ENCODE measurements around the gene CMTM7. TPM values are rescaled to one million over a fixed set of nuclear protein-coding genes. Genes with fewer than 3 reads are reported as not detected.

Gene CMTM7
- polyA plus RNA-seq, 1 donor: 10.9 TPM

DNA sequence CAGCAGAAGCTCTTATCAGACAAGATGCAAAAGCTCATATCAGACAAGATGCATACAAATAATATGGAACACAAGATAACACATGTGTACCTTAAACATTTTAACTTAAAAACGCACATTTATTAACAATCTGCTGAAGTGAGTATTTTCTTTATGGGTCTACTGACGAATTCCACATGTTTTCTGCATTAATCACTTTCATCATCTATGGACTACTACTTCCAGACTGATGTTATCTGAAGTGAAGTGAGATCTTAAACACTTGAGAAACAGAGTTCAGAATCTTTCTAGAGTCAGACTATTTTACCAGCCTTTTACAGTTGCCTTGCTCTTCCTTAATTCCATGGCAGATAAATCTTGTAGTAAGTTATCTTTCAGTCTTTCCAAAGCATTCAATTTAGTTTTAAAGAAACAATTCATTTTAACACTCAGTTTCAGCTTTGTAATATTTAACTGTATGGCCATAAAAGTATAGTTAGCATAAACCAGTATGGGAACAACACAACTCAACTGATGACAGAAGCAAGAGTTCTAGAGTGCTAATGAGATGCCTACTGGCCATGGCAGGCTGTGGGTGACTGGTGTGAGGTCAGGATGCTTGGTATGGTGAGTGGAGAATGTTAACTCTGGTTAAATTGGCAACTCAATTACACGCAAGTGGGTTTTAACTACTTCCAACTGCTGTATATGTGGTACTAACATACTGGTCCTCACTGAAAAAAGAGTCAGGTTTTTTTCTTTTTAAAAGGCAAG lies 101.2 kb downstream of the CMTM7 start:
- Histone ChIP-seq H3K36me3 (ENCODE audit: control insufficient read depth, insufficient read depth, low read length) (peaks cover 3% of the 10 kb centered on the region), H3K27ac (ENCODE audit: low read length) (no peak overlapping the region), H3K4me3 (ENCODE audit: low read length) (no peak overlapping the region), H3K27me3 (ENCODE audit: control insufficient read depth, insufficient read depth, low read length) (no peaks in the 10 kb centered on the region), H3K4me1 (ENCODE audit: control insufficient read depth, insufficient read depth, low read length) (peaks cover 4% of the 10 kb centered on the region), H3K9me3 (ENCODE audit: control insufficient read depth, low read depth, low read length) (no peaks in the 10 kb centered on the region)
- no peak for DNase-seq
- WGBS (ENCODE audit: insufficient coverage, low lambda C conversion rate): no CpG with 5 or more reads among the region's 3 CpGs

DNA sequence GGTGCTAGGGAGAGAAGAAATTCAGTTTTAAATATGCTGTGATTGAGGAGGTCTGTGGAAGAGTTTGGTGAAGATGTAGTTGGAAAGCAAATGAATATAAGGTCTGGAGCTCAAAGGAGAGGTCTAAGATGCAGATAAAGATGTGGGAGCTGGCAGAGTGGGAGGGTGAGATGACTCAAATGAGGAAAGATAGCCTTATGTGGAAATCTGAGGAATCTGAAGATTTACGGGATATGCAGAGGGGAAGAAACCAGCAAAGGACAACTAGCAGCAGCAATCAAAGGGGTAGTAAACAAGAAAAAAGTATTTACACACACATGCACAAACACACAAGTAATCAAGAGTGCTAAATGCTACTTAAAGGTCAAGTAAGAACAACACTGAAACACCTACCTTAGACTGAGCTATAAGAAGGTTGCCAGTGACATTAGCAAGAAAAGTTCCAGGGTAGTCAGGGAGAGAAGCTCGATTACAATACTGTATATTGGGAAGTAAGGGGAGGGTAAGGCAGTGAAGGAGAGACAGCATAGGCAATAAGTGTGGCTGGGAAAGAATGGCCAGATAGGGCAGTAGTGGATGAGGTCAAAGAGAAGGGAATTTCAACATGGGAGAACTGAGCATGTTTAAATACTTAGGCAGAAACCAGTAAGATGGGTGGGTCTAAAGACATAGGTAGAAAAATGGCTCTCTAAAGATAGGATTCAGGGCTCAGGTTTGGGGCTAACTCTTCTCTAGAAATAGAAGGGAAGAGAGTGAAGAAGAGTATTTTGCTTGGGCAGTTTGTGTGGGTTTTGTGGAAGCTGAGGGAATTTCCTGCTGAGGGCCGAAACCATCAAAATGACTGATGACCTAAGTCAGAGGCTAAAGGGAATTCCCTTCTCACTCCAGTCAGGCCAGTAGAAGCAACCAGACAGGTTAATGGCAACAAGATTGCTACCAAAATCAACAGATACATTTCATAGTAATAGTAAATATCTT lies 102.1 kb downstream of the CMTM7 start:
- H3K27ac ChIP-seq (ENCODE audit: low read length): no peak overlapping the region
- peaks cover 4% of the 10 kb centered on the region for H3K4me1 ChIP-seq (ENCODE audit: control insufficient read depth, insufficient read depth, low read length)
- no peaks in the 10 kb centered on the region for H3K9me3 ChIP-seq (ENCODE audit: control insufficient read depth, low read depth, low read length)
- H3K4me3 ChIP-seq (ENCODE audit: low read length): no peak overlapping the region
- no peaks in the 10 kb centered on the region for H3K27me3 ChIP-seq (ENCODE audit: control insufficient read depth, insufficient read depth, low read length)
- H3K36me3 ChIP-seq (ENCODE audit: control insufficient read depth, insufficient read depth, low read length): peaks cover 3% of the 10 kb centered on the region
- DNase-seq: no peak
- WGBS (ENCODE audit: insufficient coverage, low lambda C conversion rate): 70% methylated on average over 2 of the region's 3 CpGs

DNA sequence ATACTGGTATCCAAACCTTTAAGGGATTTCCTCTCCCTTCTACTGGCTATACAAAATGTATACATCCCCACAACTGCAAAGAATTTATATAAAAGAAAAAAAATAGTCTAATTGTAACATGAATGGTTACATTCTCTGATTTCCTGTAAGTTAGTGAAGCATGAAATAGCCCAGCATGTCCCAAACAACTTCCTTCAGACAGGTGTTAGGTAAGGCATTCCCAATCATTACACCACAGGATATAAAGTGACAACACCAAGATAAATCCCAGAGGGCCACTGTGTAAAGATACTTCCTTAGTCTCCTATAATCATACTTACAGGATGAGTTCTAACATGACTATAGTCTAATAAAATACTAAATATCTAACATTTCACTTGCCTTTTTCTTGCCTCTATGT lies 103.4 kb downstream of the CMTM7 start:
- Histone ChIP-seq H3K4me3 (ENCODE audit: low read length) (no peak overlapping the region), H3K36me3 (ENCODE audit: control insufficient read depth, insufficient read depth, low read length) (no peaks in the 10 kb centered on the region), H3K27me3 (ENCODE audit: control insufficient read depth, insufficient read depth, low read length) (no peaks in the 10 kb centered on the region), H3K9me3 (ENCODE audit: control insufficient read depth, low read depth, low read length) (no peaks in the 10 kb centered on the region), H3K27ac (ENCODE audit: low read length) (no peak overlapping the region), H3K4me1 (ENCODE audit: control insufficient read depth, insufficient read depth, low read length) (peaks cover 4% of the 10 kb centered on the region)
- DNase-seq: no peak

DNA sequence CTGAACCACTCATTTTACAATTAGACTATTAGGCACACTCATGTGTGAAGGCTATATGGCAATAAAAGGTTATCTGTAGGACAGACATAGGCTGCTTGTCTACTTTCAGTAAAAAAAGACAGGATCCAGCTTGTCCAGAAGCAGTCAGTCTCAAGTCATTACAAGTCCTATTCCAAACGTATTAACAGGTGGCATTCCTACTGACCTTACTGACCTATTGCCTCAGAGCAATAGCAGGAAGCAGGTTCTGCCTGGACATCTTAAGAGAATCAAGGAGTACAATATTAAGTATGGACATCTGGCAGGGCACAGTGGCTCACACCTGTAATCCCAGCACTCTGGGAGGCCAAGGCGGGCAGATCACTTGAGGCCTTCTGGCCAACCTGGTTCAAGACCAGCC lies 104.0 kb downstream of the CMTM7 start:
- no peaks in the 10 kb centered on the region for H3K36me3 ChIP-seq (ENCODE audit: control insufficient read depth, insufficient read depth, low read length)
- H3K27me3 ChIP-seq (ENCODE audit: control insufficient read depth, insufficient read depth, low read length): no peaks in the 10 kb centered on the region
- H3K4me1 ChIP-seq (ENCODE audit: control insufficient read depth, insufficient read depth, low read length): peaks cover 4% of the 10 kb centered on the region
- H3K27ac ChIP-seq (ENCODE audit: low read length): no peak overlapping the region
- WGBS (ENCODE audit: insufficient coverage, low lambda C conversion rate): no CpG with 5 or more reads among the region's 2 CpGs
- no peaks in the 10 kb centered on the region for H3K9me3 ChIP-seq (ENCODE audit: control insufficient read depth, low read depth, low read length)
- DNase-seq: no peak
- H3K4me3 ChIP-seq (ENCODE audit: low read length): no peak overlapping the region

DNA sequence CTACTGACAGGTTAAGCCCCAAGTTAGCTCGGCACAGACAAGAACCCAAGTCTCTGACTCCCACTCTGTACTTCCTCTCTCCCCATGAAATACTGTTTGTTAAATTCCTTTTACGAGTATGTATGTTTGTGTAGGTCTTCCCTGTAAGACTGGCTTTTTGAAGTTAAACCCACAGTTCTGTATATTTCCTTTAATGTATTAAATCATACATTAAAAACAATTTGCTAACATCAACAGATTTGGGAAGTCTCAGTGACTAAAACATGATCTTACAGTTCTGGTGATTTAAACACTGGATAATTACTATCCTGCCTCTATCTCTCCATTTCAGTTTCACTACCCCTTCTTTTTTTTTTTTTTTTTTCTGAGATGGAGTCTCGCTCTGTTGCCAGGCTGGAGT lies 106.6 kb downstream of the CMTM7 start:
- DNase-seq: no peak
- Histone ChIP-seq H3K4me1 (ENCODE audit: control insufficient read depth, insufficient read depth, low read length) (peaks cover 7% of the 10 kb centered on the region), H3K27me3 (ENCODE audit: control insufficient read depth, insufficient read depth, low read length) (no peaks in the 10 kb centered on the region), H3K27ac (ENCODE audit: low read length) (no peak overlapping the region), H3K36me3 (ENCODE audit: control insufficient read depth, insufficient read depth, low read length) (no peaks in the 10 kb centered on the region), H3K9me3 (ENCODE audit: control insufficient read depth, low read depth, low read length) (peaks cover 4% of the 10 kb centered on the region), H3K4me3 (ENCODE audit: low read length) (no peak overlapping the region)
- whole genome bisulfite sequencing (ENCODE audit: insufficient coverage, low lambda C conversion rate): 100% methylated on average over 2 of the region's 3 CpGs

DNA sequence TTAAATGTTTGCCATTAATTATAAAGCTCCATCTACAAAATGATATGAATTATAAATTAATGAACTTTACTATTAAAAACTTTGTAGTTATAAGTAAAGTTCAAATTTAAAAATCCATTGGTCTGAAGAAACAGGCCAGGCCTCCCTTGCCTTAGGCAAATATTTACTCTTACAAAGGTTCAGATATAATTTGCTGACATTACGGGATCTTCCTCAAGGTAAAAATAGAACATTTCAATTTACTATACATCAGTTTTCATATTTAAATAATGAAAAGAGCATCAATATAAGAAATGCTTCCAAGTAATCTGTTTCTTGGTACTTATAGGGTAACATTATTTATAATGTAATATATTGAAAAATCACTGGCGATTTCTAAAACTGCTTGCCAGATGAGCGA lies 107.3 kb downstream of the CMTM7 start:
- DNase-seq: no peak
- H3K27ac ChIP-seq (ENCODE audit: low read length): no peak overlapping the region
- H3K36me3 ChIP-seq (ENCODE audit: control insufficient read depth, insufficient read depth, low read length): no peaks in the 10 kb centered on the region
- H3K27me3 ChIP-seq (ENCODE audit: control insufficient read depth, insufficient read depth, low read length): no peaks in the 10 kb centered on the region
- no peak overlapping the region for H3K4me3 ChIP-seq (ENCODE audit: low read length)
- 80% methylated on average over 1 of the region's 3 CpGs for WGBS (ENCODE audit: insufficient coverage, low lambda C conversion rate)
- peaks cover 4% of the 10 kb centered on the region for H3K9me3 ChIP-seq (ENCODE audit: control insufficient read depth, low read depth, low read length)
- H3K4me1 ChIP-seq (ENCODE audit: control insufficient read depth, insufficient read depth, low read length): peaks cover 7% of the 10 kb centered on the region

DNA sequence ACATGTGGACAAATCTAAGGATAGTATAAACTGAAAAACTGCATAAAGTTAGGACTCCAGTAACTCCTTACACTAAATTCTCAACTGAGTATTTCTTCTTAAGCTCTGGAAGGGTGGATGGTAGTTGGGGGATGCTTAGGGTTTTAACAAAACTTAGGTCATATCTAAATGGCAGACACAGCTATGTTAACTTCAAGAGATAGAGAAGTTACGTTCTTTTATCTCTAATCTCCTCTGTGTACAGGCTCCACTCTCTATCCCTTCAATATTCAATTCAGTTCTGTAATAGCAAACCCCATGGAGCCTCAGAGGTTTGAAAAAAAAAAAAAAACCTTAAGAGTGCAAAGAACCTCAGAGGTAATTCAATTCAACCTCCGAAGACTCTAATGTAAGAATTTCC lies 107.9 kb downstream of the CMTM7 start:
- Histone ChIP-seq H3K4me3 (ENCODE audit: low read length) (no peak overlapping the region), H3K27me3 (ENCODE audit: control insufficient read depth, insufficient read depth, low read length) (no peaks in the 10 kb centered on the region), H3K4me1 (ENCODE audit: control insufficient read depth, insufficient read depth, low read length) (peaks cover 7% of the 10 kb centered on the region), H3K27ac (ENCODE audit: low read length) (no peak overlapping the region), H3K36me3 (ENCODE audit: control insufficient read depth, insufficient read depth, low read length) (no peaks in the 10 kb centered on the region), H3K9me3 (ENCODE audit: control insufficient read depth, low read depth, low read length) (peaks cover 4% of the 10 kb centered on the region)
- WGBS (ENCODE audit: insufficient coverage, low lambda C conversion rate): no CpG with 5 or more reads among the region's 2 CpGs
- DNase-seq: no peak

DNA sequence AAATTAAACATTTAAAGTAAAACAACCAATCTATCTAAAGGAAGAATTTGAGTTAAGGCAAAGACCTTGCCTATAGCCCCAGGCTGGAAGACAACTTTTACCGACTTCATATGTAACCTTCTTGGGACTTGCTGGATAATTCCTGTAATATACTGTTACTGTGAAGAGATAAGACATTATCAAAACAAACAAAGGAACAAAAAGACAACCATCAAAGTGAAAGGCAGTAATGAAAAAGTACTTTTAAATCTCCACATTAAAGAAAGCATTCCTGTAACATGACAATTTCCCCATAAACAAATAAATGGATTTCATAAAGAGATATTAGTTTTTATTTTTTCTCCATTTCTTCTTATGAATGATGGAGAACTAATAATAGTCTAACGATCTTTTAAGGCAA lies 108.6 kb downstream of the CMTM7 start:
- Histone ChIP-seq H3K36me3 (ENCODE audit: control insufficient read depth, insufficient read depth, low read length) (no peaks in the 10 kb centered on the region), H3K9me3 (ENCODE audit: control insufficient read depth, low read depth, low read length) (peaks cover 4% of the 10 kb centered on the region), H3K4me1 (ENCODE audit: control insufficient read depth, insufficient read depth, low read length) (peaks cover 7% of the 10 kb centered on the region), H3K27ac (ENCODE audit: low read length) (no peak overlapping the region), H3K4me3 (ENCODE audit: low read length) (no peak overlapping the region), H3K27me3 (ENCODE audit: control insufficient read depth, insufficient read depth, low read length) (no peaks in the 10 kb centered on the region)
- no peak for DNase-seq
- 74% methylated on average over 2 of the region's 2 CpGs for WGBS (ENCODE audit: insufficient coverage, low lambda C conversion rate)

DNA sequence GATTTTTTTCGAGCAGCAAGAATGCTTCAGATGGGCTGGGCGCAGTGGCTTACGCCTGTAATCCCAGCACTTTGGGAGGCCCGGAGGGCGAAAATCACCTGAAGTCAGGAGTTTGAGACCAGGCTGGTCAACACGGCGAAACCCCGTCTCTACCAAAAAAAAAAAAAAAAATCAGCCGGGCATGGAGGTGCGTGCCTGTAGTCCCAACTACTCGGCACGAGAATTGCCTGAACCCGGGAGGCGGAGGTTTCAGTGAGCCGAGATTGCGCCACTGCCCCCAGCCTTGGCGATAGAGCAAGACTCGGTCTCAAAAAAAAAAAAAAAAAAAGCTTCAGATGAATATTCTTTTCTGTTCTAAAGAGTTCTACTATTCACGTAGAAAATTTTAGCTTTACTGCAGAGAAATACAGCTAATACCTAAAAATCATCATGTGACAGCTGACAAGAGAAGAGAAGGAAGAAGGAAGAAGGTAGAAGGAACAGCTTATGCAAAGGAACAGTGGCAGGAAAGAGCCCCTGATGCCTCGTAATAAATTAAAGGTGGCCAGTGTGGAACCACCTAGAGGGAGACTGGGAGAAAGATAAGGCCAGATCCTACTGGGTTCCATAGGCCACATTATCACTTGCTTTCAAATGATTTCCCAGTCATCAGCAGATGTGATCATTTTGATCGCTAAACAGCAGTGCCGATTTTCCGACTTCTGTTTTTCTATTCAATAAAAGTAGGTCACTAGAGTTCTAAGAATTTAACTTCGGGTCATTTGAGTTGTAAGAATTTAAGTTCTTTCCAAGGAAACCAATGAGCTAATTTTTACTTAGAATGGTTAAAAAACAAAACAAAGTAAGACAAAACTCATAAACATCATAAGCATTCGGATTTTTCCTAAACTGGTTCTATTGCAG lies 109.5 kb downstream of the CMTM7 start:
- peak overlapping the region; percentile 99 for H3K4me3 ChIP-seq (ENCODE audit: low read length)
- WGBS (ENCODE audit: insufficient coverage, low lambda C conversion rate): 80% methylated on average over 6 of the region's 25 CpGs
- H3K9me3 ChIP-seq (ENCODE audit: control insufficient read depth, low read depth, low read length): peaks cover 4% of the 10 kb centered on the region
- no peaks in the 10 kb centered on the region for H3K36me3 ChIP-seq (ENCODE audit: control insufficient read depth, insufficient read depth, low read length)
- H3K27ac ChIP-seq (ENCODE audit: low read length): peak overlapping the region; percentile 99
- H3K4me1 ChIP-seq (ENCODE audit: control insufficient read depth, insufficient read depth, low read length): peaks cover 7% of the 10 kb centered on the region
- DNase-seq: no peak
- no peaks in the 10 kb centered on the region for H3K27me3 ChIP-seq (ENCODE audit: control insufficient read depth, insufficient read depth, low read length)

DNA sequence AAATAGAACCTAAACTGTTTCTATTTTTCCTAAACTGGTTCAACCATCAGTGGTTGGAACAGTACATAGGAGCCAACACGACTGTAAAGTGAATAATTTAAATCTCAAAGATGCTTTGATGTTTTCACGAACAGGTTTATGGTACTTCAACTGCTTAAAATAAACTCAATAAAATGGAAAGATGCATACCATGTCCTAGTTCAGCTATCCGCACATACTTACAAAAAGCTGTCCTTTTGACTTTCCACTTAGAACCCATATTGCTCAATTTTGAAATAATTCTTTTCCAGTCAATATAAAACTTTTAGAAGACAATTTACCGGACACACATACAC lies 110.1 kb downstream of the CMTM7 start:
- Histone ChIP-seq H3K9me3 (ENCODE audit: control insufficient read depth, low read depth, low read length) (peaks cover 4% of the 10 kb centered on the region), H3K4me1 (ENCODE audit: control insufficient read depth, insufficient read depth, low read length) (peaks cover 4% of the 10 kb centered on the region), H3K27me3 (ENCODE audit: control insufficient read depth, insufficient read depth, low read length) (no peaks in the 10 kb centered on the region), H3K4me3 (ENCODE audit: low read length) (peak overlapping the region; percentile 99), H3K36me3 (ENCODE audit: control insufficient read depth, insufficient read depth, low read length) (no peaks in the 10 kb centered on the region), H3K27ac (ENCODE audit: low read length) (peak overlapping the region; percentile 99)
- DNase-seq: no peak
- no CpG with 5 or more reads among the region's 4 CpGs for WGBS (ENCODE audit: insufficient coverage, low lambda C conversion rate)

Data from large intestine (tissue), 3 donors.